ENCODE data around the gene UCK2.

Gene UCK2

DNA sequence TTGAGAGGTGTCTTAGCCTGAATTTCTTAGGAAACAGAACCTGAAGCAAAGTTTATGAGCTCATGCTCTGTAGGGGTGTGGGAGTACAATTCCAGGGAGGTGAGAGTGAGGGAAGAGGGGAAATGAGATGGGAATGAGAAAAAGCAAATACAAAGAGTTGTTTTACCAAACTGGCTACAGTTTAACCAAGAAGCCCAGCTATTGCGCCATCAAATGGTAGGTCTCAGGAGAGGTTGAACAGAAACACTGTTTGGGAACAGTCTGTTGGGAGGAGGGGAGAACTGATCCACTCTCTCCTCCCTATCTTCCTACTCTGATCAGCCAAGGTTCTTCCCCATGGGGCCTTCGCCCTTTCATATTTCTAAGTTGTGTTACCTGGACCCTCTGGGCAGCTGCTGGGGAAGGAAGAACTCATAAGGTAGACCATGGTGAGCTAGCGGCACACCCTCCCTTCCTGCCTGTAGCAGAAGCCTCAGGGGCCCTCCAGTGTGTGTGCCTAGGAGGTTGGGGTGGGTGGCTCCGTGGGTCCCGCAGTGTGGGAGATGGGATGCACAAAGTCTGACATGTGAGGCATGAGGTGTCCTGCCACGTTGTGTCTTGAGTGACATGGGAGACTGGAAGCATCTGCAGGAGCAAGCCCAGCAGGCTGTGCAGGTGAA lies 120.5 kb downstream of the UCK2 start:
- no peak for DNase-seq

DNA sequence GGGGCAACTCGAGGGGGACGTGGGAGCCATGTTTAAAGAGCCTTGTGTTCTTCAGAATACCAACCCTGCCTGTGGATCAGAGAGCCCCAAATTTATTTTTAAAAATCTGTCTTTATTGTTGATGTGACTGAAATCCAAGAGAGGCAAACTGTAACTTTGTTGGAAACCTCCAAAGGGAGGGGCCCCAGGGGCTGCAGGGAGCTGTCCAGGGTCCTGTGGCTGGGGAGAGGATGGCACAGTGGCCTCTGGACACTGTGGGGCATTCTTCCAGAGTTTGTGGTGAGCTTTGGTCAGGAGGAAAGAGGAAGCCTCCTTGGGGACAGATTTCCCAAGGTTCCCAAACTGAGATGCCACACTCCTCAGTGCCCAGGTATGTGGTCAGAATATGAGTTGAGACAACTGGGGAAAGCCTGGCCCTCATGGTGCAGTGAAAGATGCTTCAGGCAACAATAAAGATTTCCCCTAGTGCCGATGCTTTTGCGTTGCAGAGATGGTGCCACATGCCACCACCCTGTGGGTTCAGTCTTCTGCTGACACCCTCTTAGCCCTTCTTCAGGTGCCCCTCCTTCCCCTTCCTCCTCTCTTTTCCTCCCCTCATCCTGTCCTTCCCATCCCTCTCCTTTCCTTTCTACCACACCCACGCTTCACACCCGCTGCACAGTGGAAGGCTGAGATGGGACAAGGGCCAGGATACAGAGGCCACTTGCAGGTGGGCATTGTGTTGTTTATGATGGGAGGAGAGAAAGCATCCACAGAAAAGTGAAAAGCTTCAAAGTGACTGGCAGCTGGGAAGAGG lies 122.1 kb downstream of the UCK2 start:
- no peak for DNase-seq

DNA sequence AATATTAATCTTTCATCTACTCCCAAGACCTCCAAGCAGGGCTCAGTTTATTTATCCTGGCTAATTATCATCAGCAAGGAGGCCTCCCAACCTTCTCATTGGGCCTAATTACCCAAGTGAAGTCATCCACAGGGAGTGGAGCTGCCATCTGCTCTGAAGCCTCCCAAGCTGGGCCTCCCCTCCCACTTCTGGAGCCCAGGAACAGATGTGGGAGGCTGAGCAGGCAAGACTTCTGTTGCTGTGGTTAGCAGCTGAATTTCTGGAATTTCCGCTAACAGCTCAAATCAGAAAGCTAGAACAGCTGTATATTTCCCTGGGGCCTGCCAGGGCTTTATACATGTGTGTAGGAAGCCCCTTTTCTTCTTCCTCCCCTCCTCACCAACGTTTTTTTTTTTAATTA lies 127.5 kb downstream of the UCK2 start:
- no peak for DNase-seq

DNA sequence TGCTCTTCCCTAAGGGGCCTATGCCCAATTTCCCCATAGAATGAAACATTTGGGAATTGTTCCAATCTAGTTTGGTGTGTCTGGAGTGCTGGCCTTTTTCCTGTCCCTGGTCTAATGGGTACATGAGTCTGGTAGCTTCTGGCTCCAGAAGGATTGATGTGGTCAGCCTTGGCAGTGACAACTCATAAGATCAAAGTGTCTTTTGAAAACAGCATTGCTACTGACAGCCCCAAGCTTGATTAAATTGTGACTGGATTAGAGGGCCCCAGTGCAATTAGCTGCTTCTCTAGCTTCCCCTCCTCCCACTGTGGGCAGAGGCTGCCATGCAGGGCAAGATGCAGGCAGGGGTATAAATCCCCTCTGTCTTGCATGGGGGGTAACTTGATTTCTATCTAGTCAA lies 130.9 kb downstream of the UCK2 start:
- no peak for DNase-seq

DNA sequence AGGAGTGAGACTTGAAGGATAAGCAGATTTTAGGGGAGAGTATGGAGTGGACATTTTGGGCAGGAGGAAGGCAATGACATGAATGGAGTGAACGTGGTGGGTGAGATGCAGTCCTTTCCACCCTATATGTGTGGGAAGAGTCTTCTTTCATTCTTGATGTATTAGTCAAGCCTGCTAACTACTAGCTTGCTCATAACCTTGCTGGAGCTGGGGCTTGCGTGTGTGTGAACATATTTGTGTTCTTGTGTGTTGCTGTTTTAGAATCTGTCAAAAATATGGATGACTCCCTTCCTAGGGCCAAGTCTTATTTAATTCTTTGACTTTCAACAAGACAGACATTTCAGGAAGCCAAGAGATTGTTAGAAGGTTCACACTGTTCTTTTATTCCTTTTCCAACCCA lies 132.7 kb downstream of the UCK2 start:
- no peak for DNase-seq

DNA sequence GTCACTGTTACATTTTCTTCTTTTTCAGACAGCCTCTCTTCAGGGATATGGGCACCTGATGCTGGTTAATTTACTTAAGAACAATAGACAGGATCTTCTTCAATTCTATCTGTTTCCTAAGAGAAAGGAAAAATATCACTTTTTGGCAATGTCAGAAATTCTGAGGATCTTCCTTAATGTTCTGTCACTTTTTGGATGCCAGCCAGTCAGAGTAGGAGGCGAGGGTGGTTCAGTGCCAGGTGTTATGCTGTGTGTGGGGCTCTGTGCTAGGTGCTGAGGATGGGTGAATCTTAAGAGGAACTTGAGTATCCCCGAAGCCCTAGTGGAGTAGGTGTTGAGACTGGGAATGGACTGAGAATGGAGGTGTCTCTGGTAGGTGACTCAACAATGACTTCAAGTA lies 133.5 kb downstream of the UCK2 start:
- no peak for DNase-seq

Data from NCI-H2029 (cell line).